ENCODE data around the gene TTLL1. TPM values are rescaled to one million over a fixed set of nuclear protein-coding genes. Genes with fewer than 3 reads are reported as not detected.

Gene TTLL1
- total RNA-seq = 13.4 and 15.7 TPM in 2 replicates
- 11.7 and 15.8 TPM in 2 replicates for polyA plus RNA-seq
- 9.1 and 10.7 TPM in 2 replicates for polyA plus RNA-seq (2012)
- polyA minus RNA-seq (ENCODE audit: low replicate concordance) = 14.1 and 19.9 TPM in 2 replicates

- DNase-seq (ENCODE audit: low read depth in 2 of 2) = peak; percentile 77 to 84
- Histone ChIP-seq H3K4me1 (ENCODE audit: control insufficient read depth, extremely low read depth, insufficient read depth, low read length) (peaks cover 2% of the 10 kb centered on the region), H3K27ac (ENCODE audit: insufficient read depth, low read length) (peak within 1 kb of the TSS; percentile 63), H3K4me3 (replicated peaks in 1 of 4; ENCODE audit: control extremely low read depth in 1 of 4, insufficient read depth in 1 of 4, low read depth in 3 of 4, low read length in 4 of 4) (peak within 1 kb of the TSS; percentile 79 to 95 (median 83)), H3K27me3 (ENCODE audit: control insufficient read depth, insufficient read depth, low read length) (no peaks in the 10 kb centered on the region), H3K9me3 (ENCODE audit: control insufficient read depth, insufficient read depth, low read depth, low read length) (no peaks in the 10 kb centered on the region), H4K20me1 (ENCODE audit: control insufficient read depth, extremely low read depth, insufficient read depth, low read length) (no peaks in the 10 kb centered on the region), H3K79me2 (ENCODE audit: control insufficient read depth, insufficient read depth, low read length) (no peaks in the 10 kb centered on the region), H3K9ac (ENCODE audit: insufficient read depth, low read length) (peak within 1 kb of the TSS; percentile 55), H3K36me3 (ENCODE audit: control insufficient read depth, insufficient read depth, low read length) (no peaks in the 10 kb centered on the region), H3K4me2 (ENCODE audit: extremely low read depth, insufficient read depth, low read length) (peak within 1 kb of the TSS; percentile 99), H2AFZ (ENCODE audit: low read length) (peak within 1 kb of the TSS; percentile 97)
- TF ChIP-seq, protein P1, sequence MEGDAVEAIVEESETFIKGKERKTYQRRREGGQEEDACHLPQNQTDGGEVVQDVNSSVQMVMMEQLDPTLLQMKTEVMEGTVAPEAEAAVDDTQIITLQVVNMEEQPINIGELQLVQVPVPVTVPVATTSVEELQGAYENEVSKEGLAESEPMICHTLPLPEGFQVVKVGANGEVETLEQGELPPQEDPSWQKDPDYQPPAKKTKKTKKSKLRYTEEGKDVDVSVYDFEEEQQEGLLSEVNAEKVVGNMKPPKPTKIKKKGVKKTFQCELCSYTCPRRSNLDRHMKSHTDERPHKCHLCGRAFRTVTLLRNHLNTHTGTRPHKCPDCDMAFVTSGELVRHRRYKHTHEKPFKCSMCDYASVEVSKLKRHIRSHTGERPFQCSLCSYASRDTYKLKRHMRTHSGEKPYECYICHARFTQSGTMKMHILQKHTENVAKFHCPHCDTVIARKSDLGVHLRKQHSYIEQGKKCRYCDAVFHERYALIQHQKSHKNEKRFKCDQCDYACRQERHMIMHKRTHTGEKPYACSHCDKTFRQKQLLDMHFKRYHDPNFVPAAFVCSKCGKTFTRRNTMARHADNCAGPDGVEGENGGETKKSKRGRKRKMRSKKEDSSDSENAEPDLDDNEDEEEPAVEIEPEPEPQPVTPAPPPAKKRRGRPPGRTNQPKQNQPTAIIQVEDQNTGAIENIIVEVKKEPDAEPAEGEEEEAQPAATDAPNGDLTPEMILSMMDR (conservative IDR thresholded peaks at IDR 0.05 in 1 of 2, IDR thresholded peaks at IDR 0.05 in 1 of 2; ENCODE audit: low read depth in 1 of 2, low read length in 2 of 2) = peak in 1 of 2 donors; percentile 1
- no peak for TF ChIP-seq EZH2 (IDR thresholded peaks at IDR 0.05; ENCODE audit: low read length, missing control alignments)
These were observed at the start of gene TTLL1 for GRCh38 chr22:43088984-43089717. Gene TTLL1, minus strand, starts transcription at chr22:43089391. Its CDS starts 13,805 bp downstream, at chr22:43075586.

DNA sequence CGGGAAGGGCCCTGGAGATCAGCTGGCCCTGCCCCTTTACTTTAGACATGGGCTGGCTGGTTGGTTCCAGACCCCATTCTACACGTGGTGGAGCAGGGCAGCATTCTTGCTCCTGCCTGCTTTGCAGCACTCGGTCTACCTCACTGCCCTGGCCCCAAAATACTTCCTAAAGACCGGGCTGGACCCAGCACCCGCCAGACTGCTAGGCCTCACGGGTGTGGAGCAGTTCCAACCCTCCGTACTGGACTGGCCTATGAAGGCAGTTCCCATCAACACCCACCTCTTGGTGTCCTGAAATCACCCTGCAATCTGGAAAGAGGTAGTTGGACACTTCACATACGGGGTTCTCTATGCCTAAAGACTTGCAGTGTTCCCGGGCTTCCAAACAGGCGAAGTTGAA, 47.6 kb upstream of the TTLL1 start:
- TF ChIP-seq EZH2 (IDR thresholded peaks at IDR 0.05; ENCODE audit: low read length, missing control alignments) = no peak
- TF ChIP-seq, protein P1 (conservative IDR thresholded peaks at IDR 0.05 in 1 of 2, IDR thresholded peaks at IDR 0.05 in 1 of 2; ENCODE audit: low read depth in 1 of 2, low read length in 2 of 2) = no peak
- peaks cover 7% of the 10 kb centered on the region for H3K36me3 ChIP-seq (ENCODE audit: control insufficient read depth, insufficient read depth, low read length)
- H3K4me1 ChIP-seq (ENCODE audit: control insufficient read depth, extremely low read depth, insufficient read depth, low read length) = no peaks in the 10 kb centered on the region
- no peak overlapping the region for H2AFZ ChIP-seq (ENCODE audit: low read length)
- no peak for DNase-seq (ENCODE audit: low read depth in 2 of 2)
- no peak overlapping the region for H3K4me3 ChIP-seq (replicated peaks in 1 of 4; ENCODE audit: control extremely low read depth in 1 of 4, insufficient read depth in 1 of 4, low read depth in 3 of 4, low read length in 4 of 4)
- H3K4me2 ChIP-seq (ENCODE audit: extremely low read depth, insufficient read depth, low read length) = no peak overlapping the region
- no peak overlapping the region for H3K27ac ChIP-seq (ENCODE audit: insufficient read depth, low read length)
- H3K9ac ChIP-seq (ENCODE audit: insufficient read depth, low read length) = no peak overlapping the region
- H3K27me3 ChIP-seq (ENCODE audit: control insufficient read depth, insufficient read depth, low read length) = no peaks in the 10 kb centered on the region
- H3K9me3 ChIP-seq (ENCODE audit: control insufficient read depth, insufficient read depth, low read depth, low read length) = no peaks in the 10 kb centered on the region
- peaks cover 1% of the 10 kb centered on the region for H3K79me2 ChIP-seq (ENCODE audit: control insufficient read depth, insufficient read depth, low read length)
- H4K20me1 ChIP-seq (ENCODE audit: control insufficient read depth, extremely low read depth, insufficient read depth, low read length) = no peaks in the 10 kb centered on the region

DNA sequence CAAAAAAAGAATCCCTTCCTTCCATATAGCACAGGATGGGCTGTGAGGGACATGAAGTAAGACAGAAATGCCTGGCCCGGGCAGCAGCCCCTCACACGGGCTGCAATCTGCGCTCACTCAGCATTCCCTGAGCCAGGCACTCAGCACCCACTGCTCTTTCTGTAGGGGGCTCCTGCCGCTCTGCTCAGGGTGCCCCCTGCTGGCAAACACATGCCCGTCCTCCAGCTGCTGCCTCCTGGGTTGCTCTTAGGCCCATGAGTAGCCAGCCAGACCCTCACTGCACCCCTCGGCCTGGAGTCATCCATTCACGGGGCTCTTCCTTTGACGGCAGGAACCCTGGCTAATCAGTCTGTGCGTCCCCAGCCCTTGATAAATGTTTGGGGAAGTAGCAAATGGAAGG, 47.1 kb upstream of the TTLL1 start:
- Histone ChIP-seq H3K36me3 (ENCODE audit: control insufficient read depth, insufficient read depth, low read length) (peaks cover 7% of the 10 kb centered on the region), H3K9me3 (ENCODE audit: control insufficient read depth, insufficient read depth, low read depth, low read length) (no peaks in the 10 kb centered on the region), H3K4me1 (ENCODE audit: control insufficient read depth, extremely low read depth, insufficient read depth, low read length) (no peaks in the 10 kb centered on the region), H3K9ac (ENCODE audit: insufficient read depth, low read length) (no peak overlapping the region), H3K4me2 (ENCODE audit: extremely low read depth, insufficient read depth, low read length) (no peak overlapping the region), H3K79me2 (ENCODE audit: control insufficient read depth, insufficient read depth, low read length) (no peaks in the 10 kb centered on the region), H3K27me3 (ENCODE audit: control insufficient read depth, insufficient read depth, low read length) (no peaks in the 10 kb centered on the region), H3K27ac (ENCODE audit: insufficient read depth, low read length) (no peak overlapping the region), H4K20me1 (ENCODE audit: control insufficient read depth, extremely low read depth, insufficient read depth, low read length) (no peaks in the 10 kb centered on the region), H3K4me3 (replicated peaks in 1 of 4; ENCODE audit: control extremely low read depth in 1 of 4, insufficient read depth in 1 of 4, low read depth in 3 of 4, low read length in 4 of 4) (no peak overlapping the region), H2AFZ (ENCODE audit: low read length) (no peak overlapping the region)
- peak; percentile 20 to 29 for DNase-seq (ENCODE audit: low read depth in 2 of 2)
- TF ChIP-seq, protein P1 (conservative IDR thresholded peaks at IDR 0.05 in 1 of 2, IDR thresholded peaks at IDR 0.05 in 1 of 2; ENCODE audit: low read depth in 1 of 2, low read length in 2 of 2) = peak; percentile 56 to 72
- no peak for TF ChIP-seq EZH2 (IDR thresholded peaks at IDR 0.05; ENCODE audit: low read length, missing control alignments)

All from fibroblast of lung (primary cell).